ENCODE measurements around the gene TIMM9.
"Not testable (repeated sequence)": the region's sequence is repeated elsewhere in the genome, so short reads cannot be mapped to it uniquely, and the experiment has no call there.

The TIMM9 gene

DNA sequence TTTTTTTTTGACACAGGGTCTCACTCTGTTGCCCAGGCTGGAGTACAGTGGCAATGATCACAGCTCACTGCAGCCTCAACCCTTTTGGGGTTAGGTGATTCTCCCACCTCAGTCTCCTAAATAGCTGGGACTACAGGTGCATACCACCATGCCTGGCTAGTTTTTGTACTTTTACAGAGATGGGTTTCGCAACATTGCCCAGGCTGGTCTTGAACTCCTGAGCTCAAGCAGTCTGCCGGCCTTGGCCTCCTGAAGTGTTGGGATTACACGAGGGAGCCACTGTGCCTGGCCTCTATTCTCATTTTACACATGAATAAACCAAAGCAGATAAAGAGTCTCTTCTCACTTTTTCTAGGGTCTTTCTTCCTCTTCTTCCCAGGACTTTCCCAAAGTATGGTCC, 28.4 kb downstream of the TIMM9 start:
- DNase-seq (ENCODE audit: insufficient read length, low spot score): no peak
- FAIRE-seq: no peak

DNA sequence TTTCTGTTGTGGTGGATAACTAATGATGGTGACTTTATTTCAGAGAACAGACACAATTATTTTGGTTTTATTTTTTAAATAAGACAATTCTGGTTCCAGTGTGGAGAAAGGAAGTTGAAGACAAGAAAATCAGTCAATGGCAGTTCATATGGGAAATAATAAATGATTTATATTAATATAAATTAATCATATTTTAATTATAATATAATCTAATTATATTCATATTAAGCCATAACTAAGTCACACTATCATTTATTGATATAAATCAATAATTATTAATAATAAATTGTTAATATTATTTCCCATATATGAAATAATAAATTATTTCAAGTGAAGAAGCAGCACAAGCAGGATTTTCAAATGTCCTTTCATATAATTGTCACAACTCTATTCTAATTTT, 28.8 kb downstream of the TIMM9 start:
- DNase-seq (ENCODE audit: insufficient read length, low spot score) (no peak), FAIRE-seq (no peak)

DNA sequence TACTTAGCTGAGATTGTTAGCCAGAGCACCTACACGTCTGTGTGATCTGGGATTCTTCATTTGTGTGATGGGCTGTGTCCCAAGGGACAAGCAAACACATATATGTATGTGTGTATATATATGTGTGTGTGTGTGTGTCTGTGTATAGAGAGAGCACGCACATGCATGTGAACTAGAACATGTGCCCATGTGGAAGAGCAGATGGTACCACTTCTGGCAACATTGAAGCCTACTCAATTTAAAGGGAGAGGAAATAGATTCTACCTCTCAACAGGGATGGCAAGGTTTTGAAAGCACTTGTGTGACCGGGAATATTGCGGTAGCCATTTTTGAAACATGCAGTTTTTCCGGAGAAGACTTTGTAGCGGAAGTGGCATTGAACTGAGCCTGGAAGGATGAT, 30.2 kb downstream of the TIMM9 start:
- no peak for FAIRE-seq
- DNase-seq (ENCODE audit: insufficient read length, low spot score): no peak

DNA sequence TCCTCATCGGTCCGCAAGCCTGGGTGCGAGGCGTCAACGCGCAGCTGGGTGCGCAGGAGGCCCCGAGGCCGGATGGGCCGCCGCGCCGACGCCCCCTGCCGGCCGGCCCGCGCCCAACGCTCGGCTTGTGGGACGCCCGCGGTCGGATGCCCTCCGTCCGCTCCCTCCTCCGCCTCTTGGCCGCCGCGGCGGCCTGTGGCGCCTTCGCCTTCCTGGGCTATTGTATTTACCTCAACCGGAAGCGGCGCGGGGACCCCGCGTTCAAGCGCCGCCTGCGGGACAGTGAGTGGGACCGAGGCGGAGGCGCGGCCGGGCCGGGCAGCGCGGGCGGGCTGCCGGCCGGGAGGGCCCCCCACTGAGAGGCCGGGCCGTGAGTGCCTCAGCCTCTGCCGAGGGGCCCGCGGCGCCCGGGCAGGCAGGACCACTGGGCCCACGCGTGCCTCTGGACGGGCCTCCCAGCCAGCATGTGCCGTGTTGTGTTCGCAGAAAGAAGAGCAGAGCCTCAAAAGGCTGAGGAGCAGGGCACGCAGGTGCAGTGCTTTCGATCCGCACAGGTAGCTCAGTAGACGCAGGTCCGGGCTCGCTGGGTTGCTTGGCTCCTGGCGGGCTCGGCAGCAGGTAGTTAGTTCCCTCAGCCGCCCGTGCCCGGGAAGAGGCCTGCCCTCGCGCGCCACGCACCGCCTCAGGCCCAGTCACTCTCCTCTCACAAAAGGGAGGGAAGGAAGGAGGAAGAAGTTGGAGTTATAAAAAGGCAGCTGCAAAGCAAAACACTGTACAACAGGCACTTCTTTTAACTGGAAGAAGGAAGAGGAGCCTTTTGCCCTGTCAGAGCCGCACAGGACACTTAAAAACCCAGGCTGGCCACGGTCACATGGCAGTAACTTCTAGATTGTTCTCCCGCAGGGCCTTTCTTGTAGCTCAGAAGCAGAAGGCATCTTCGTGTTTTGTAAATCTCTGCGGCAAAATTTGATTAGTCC, 31.2 kb downstream of the TIMM9 start, which contains the start of gene TOMM20L:
TOMM20L (plus strand) TSS at position 119 of the 977 bp plus-strand sequence; CDS start at position 147, 28 bp downstream.
- FAIRE-seq (peak; percentile 58), DNase-seq (ENCODE audit: insufficient read length, low spot score) (peak; percentile 91)

DNA sequence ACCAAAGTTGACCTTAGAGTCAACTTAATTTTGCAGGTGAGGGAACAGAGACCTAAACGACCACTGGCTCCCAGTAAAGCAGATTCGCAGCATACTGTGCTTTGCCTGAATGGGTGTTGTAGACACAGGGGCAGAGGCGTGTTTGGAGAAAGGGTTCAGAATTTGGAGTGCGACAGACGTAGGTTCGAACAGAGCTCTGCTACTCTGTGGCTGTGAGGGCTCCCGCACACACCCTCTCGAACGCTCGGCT, 31.8 kb downstream of the TIMM9 start:
- FAIRE-seq (no peak), DNase-seq (ENCODE audit: insufficient read length, low spot score) (no peak)

DNA sequence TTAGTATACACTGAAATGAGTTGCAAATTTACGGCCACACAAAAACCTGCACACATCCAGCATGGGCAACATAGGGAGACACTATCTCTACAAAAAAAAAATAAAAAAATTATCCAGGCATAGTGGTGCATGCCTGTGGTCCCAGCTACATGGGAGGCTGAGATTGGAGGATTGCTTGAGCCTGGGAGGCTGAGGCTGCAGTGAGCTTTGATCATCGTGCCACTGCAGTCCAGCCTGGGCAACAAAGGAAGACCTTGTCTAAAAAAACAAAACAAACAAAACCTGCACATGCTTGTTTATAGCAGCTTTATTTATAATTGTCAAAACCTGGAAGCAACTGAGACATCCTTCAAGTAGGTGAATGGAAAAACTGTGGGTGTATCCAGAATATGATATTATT, 36.5 kb downstream of the TIMM9 start:
- FAIRE-seq (no peak), DNase-seq (ENCODE audit: insufficient read length, low spot score) (no peak)

DNA sequence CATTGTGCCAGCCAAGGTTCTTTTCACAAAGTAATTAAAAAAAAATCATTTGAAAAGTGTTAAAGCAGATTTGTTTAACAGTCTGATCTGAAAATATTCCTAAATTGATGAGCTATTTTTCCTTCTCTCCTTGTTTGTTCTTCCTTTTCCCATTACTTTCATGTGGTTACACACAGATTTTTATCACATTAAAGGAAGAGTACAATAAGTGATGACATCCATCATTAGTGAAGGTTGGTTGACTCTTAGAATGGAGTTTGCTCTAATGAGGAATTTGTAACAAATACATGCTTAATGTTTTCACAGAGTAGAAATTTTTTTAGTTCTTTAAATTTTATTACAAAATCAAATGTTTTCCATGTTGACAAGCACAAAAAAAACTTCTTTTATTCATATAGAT, 50.5 kb downstream of the TIMM9 start:
- no peak for DNase-seq (ENCODE audit: insufficient read length, low spot score)
- no peak for FAIRE-seq

DNA sequence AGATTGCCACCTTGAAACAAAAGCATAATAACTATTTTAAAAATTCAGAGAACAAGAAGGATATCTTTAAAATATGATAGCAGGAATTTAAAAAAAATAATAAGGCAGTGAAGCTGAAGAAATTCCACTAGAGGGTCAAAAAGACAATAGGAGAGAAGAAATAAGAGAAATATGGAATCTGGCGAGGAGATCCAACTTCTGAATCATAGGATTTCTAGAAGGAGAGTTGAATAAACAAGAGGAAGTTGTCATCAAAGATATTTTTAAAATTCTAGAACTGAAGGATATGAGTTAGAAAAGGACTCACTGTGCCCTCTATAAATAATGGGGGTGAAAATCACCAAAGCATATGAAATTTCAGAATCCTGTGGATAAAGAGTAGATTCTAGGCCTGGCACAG, 58.4 kb downstream of the TIMM9 start:
- no peak for FAIRE-seq
- DNase-seq (ENCODE audit: insufficient read length, low spot score): no peak

DNA sequence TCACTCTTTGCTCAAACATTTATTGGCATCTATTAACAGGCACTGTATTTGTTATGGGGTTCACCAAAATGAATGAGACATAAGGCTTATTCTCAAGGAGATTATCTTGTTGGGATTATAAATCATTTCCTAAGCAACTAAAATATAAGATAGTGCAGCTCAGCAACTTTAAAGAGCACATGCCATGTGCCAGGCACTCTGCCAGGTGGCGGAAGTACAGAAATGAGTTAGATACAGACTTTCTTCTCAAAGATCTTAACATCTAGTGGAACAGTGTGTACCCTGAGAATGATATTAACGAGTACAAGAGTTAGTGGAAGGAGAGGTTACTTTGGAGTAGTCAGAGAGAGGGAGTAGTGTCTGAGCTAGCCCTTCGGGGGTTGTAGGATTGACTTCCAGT, 60.0 kb downstream of the TIMM9 start:
- no peak for DNase-seq (ENCODE audit: insufficient read length, low spot score)
- no peak for FAIRE-seq

DNA sequence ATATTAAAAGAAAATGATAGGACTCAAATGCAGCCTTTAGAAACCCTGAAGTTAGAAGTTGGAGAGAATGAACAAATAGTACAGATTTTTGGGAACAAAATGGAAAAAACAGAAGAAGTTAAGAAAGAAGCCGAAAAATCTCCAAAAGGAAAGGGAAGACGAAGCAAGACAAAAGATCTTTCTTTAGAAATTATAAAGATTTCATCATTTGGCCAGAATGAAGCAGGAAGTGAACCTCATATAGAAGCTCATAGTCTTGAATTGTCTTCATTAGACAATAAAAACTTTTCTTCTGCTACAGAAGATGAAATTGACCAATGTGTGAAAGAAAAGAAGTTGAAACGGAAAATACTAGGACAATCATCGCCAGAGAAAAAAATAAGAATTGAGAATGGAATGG, 63.0 kb downstream of the TIMM9 start:
- FAIRE-seq (peak; percentile 68), DNase-seq (ENCODE audit: insufficient read length, low spot score) (no peak)

DNA sequence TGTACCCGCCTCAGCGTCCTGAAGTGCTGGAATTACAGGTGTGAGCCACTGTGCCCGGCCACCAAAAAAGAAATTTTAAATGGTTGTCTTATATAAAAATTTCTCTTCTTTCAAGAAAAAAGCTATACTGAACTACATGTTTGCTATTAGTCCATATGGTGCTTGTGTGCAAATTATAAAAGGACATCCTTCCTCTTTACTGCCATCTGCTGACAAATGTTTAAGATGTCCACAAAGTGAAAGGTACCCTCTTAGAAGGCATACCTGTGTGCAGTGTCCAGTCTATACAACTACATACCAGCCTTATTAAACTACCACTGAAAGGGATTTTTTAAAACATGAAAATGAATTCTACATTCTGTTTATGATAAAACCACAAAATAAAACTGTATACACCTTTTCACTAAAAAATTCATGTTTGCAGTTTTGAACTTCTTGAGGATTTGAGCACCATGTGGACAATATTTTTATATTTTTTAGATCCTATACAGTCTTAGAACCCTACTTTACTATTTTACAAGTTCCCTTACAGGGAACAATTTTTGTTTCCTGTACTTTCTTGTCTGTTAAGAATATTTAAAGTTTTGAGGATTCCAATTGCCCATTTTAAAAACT, 64.4 kb downstream of the TIMM9 start:
- DNase-seq (ENCODE audit: insufficient read length, low spot score) (no peak), FAIRE-seq (peak; percentile 66)

DNA sequence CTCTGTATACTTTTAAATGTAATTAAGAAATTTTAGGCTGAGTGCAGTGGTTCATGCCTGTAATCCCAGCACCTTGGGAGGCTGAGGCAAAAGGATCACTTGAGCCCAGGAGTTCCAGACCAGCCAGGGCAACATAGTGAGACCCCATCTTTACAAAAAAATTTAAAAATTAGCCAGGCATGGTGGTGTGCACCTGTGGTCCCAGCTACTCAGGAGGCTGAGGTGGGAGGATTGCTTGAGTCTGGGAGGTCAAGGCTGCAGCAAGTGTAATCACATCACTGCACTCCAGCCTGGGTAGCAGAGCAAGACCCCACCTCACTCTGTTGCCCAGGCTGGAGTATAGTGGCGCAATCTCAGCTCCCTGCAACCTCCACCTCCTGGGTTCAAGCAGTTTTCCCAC, 65.1 kb downstream of the TIMM9 start:
- FAIRE-seq; DNase-seq (ENCODE audit: insufficient read length, low spot score): not testable (repeated sequence)

All from GM19239 (cell line).